IPS-18c (cell line): ENCODE measurements around the gene PRR4.

Source experiments
- H3K4me3 ChIP-seq: 2 replicates; pipeline ENCODE4 v1.7.0; 2013; ENCODE audit warnings: low read depth, mild to moderate bottlenecking, low read length, moderate library complexity; ENCODE audit not compliant: insufficient read depth
- H3K9me3 ChIP-seq: one replicate; pipeline ENCODE4 v1.6.1; 2013; ENCODE audit warnings: mild to moderate bottlenecking, low read length, moderate library complexity; ENCODE audit not compliant: control insufficient read depth, insufficient read depth

PRR4 gene, protein sequence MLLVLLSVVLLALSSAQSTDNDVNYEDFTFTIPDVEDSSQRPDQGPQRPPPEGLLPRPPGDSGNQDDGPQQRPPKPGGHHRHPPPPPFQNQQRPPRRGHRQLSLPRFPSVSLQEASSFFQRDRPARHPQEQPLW

DNA sequence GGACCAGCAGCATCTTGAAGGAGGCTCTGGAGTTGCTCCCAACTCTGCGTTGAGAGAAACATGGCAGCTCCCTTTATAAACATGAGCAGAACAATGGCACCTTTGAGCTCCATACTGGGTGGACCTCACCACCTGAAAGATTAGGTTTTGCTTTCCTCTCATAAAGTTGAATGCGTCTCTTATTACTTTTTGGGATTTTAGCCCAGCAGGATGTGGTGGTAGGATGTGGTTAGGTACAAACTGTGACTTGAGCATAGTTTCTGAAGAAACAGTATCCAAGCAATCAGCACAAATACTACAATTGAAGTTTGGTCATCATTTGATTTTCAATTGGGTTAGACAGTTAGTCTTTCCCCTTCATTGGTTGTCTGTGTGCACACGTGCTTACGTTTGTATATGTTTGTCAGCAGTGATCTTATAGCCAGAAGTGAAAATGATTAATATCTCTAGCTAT, at the start of gene PRR4:
TSS of gene PRR4 (minus strand) at position 51 of the 454 bp plus-strand sequence. CDS start at position 13, 38 bp downstream.
- no peak within 1 kb of the TSS for H3K4me3 ChIP-seq

DNA sequence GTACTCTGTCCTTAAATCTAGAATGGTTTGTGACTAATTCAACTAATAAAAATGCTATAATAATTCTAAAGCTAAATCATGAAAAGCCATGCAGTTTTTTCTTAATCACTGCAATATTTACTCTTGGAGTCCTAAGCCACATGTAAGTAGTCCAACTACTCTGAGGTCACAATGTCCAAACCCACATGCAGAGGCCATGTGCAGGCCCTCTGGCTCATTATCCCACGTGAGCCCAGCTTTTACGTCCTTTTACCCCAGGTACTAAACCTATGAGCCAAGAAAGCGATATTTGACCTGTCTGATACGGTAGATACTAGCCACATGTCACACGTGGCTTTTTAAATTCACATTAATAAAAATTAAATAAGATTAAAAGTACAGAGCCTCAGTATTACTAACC, 47.6 kb upstream of the PRR4 start:
- Histone ChIP-seq H3K4me3 (no peak overlapping the region), H3K9me3 (no peaks in the 10 kb centered on the region)

More for the DNA sequence above, at the start of gene PRR4:
- H3K9me3 ChIP-seq = no peaks in the 10 kb centered on the region

DNA sequence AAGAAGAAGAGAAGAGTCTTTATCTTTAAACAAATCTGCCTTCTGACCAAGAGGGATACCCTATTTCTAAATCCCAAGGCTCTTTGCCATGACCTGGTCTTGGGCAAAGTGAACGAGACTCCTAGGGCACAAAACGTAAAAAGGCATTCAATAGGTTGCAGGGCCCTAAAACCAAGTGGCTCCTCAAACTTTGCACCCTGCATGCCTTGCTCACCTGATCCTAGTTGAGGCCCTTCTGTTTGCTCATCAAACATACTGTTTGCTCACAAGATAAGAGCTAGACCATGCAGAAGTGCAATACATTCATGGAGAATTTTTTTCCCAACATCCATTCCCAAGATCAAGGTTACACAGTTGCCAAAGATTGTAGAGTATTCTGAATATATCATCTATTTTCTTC, 42.7 kb upstream of the PRR4 start:
- Histone ChIP-seq H3K4me3 (no peak overlapping the region), H3K9me3 (no peaks in the 10 kb centered on the region)

DNA sequence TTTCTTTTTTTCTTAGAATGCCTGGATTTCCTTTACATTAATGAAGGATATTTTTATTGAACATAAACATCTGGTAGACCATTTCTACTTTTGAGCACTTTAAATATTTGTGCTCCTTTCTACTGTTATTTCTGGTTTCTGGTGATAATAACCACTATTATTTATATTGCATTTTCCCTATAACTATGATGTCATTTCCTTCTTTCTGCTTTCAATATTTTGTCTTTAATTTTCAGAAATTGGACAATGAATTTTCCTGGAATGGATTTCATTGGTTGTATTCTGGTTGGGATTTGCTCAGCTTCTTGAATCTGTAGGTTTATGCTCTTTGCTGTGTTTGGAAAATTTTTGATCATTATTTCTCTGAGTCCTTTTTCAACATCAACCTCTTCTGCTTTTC, 40.0 kb upstream of the PRR4 start:
- Histone ChIP-seq H3K4me3 (no peak overlapping the region), H3K9me3 (no peaks in the 10 kb centered on the region)

DNA sequence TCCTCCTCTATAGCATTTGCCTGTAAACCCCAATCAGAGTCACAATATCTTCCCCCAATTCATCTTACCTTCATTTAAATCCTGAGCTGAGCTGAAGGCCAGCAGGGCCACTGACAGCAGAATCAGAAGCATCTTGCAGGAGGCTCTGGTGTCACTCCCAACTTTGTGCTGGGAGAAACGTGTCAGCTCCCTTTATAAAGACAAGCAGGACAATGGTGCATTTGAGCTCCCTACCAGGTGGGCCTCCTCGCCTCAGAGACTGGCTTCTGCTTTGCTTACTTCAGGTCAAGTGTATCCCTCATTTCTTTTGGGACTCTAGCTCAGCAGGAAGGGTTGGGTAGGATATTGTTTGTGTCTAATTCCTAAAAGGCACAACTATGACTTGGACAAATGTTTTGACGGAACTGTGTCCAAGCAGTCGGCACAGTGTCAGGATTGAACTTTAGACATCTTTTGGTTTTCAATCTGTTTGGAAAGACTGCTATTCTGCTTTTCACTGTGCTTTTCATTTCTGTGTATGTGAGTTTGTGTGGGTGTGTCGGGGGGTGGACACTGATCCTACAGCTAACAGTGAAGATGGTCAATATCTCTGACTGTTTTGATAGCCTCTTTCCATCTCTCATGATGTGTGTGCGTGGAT, 34.9 kb upstream of the PRR4 start, which contains the start of gene PRH1:
TSS of gene PRH1 (minus strand) at position 170 of the 640 bp plus-strand sequence. CDS start at position 132, 38 bp downstream.
- H3K9me3 ChIP-seq = no peaks in the 10 kb centered on the region
- H3K4me3 ChIP-seq = no peak within 1 kb of the TSS

DNA sequence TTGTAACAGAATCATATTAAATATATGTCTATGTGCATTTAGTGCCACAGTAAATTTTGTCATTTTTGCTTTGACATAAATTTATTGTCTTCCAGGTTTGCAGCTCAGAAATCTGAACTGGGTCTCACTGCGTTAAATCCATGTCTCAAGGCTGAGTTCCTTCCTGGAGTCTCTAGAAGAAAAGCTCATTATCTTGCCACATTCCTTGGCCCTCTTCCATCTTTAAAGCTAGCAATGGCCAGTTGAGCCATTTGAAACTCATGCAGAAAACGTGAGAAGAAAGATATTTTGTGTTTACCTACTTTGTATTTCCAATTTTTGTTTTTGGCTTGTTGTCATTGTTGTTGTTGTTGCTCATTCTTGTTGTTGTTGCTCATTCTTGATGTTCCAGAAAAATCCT, 24.1 kb upstream of the PRR4 start:
- no peak overlapping the region for H3K4me3 ChIP-seq
- no peaks in the 10 kb centered on the region for H3K9me3 ChIP-seq

DNA sequence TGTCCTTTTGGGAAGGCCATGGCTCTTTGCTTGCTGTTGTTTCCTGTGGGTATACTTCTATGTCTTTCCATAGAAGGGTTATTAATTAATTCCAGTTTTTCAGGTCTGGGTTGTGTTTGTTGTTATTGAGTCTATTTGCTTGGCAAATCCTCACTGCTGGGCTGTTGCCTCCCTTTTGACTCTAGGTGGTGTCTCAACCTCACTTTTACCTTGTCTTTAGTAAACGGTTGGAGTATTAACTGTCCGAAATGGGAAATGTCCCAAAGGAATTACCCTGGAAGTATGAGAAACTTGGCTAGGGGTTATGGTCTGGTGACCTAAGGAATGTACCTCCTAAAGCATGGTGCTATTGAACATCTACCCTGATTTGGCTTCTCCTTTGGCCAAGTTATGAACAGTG, 18.1 kb upstream of the PRR4 start:
- H3K9me3 ChIP-seq = no peaks in the 10 kb centered on the region

DNA sequence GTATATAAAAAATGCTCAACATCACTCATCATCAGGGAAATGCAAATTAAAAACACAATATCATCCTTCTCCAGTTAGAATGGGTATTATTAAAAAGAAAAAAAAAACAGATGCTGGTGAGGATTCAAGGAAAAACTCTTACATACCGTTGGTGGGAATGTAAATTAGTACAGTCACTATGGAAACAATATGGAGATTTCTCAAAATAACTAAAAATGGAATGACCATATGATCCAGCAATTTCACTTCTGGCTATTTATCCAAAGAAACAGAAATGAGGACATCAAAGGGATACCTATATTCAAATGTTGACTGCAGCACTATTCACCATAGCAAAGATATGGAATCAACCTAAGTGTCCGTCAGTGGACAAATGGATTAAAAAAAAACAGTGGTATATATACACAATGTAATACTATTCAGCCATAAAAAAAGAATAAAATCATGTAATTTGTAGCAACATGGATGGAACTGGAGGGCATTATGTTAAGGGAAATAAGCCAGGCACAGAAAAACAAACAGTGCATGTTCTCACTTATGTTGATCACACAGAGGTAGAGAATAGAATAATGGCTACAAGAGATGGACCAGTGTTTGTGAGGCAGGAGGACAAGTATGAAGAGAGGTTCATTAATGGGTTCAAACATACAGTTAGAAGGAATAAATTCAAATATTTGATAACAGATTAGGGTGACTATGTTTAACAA, 14.4 kb upstream of the PRR4 start:
- Histone ChIP-seq H3K4me3 (no peak overlapping the region), H3K9me3 (peaks cover 3% of the 10 kb centered on the region)

More for the DNA sequence above, 18.1 kb upstream of the PRR4 start:
- no peak overlapping the region for H3K4me3 ChIP-seq

DNA sequence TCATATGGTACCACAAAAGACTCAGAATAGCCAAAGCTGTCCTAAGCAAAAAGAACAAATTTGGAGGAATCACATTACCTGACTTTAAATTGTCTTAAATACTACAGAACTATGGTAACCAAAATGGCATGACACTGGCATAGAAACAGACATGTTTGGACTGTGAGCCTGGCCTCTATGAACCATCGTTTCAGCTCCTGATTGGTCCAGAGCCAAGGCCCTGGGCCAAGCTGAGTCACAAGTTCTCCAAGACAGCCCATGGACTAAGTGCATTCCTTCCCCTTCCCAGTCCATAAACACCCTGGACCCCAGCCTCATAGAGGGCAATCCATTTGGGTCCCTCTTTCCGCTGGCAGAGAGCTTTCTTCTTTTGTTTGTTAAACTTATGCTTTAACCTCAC, 12.1 kb upstream of the PRR4 start:
- Histone ChIP-seq H3K4me3 (no peak overlapping the region), H3K9me3 (peaks cover 4% of the 10 kb centered on the region)

DNA sequence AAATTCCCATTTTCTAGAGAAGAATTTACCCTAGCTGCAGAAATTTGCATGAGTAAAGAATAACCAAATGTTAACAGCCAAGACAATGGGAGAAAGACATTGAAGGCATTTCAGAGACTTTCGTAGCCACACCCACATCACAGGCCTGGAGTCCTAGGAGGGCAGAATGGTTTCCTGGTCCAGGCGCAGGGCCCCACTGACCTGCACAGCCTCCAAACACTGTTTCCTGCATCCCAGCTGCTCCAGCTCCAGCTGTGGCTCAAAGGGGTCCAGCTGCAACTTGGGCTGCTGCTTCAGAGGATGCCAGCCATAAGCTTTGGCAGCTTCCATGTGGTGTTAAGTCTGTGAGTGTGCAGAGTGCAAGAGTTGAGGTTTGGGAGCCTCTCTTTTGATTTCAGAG, 6.5 kb upstream of the PRR4 start:
- Histone ChIP-seq H3K4me3 (no peak overlapping the region), H3K9me3 (peaks cover 10% of the 10 kb centered on the region)

DNA sequence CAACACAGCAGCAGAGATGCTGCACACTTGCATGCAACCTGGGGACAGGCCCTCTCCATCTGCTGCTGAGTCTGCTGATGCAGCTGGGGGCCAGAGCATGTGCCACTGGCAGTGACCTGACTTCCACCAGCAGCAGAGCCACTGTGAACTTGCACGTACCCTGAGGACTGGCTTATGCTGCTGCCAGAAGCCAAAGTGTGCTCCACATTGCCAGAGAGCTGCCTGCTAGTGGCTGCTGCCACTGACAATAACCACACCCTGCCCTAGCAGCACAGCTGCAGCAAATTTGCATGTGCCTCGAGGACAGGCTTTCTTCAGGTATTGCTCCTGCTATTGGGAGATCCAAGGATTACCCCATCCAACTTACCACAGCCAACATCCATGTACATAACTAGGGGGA, 4.5 kb upstream of the PRR4 start:
- Histone ChIP-seq H3K4me3 (no peak overlapping the region), H3K9me3 (peaks cover 10% of the 10 kb centered on the region)

DNA sequence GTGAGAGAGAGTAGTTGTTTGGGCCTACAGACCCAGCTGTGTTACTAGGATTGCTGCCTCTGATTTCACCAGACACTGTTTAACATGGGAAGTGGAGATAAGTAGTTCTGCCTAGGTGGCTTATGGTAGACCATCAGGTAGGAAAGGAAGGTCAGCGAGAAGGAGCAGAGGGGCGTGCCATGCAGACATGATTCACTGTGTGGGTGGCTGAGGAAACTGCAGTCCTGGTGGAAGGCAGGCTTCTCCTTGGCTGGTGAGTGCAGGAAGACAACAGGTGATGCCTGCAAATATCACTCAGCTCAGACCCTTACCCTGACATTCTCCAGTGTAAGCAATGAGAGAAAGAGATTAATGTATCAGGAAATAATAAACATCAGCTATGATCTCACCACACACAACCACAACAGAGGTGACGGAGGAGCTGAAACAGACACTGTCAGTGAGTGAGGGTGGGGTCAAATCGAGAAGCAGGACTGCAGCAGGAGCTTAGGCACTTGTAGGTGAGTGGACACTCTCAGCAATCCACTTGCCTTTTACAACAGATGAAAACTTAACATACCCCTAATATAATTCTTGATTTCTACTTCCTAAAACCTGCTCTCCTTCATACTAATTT, 2.1 kb upstream of the PRR4 start:
- H3K9me3 ChIP-seq = peaks cover 9% of the 10 kb centered on the region
- H3K4me3 ChIP-seq = no peak overlapping the region

DNA sequence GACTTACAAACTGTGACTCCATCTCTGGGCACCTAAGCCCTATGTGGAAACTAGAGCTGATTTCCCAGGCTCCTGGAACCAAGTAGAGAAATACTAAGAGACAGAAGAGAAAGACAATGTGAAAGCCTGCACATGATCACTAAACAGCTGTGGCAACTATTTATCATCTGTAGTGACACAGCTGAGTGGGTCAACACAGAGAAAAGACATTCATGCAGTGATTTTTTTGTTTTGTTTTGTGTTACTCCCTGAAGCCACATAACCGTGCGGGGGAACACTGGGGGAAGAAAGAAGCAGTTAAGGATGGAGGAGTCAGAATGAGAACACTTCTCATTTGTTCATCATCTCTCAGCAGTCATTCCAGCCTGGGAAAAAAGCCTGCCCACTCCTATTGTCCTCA, 1.5 kb downstream of the PRR4 start:
- Histone ChIP-seq H3K9me3 (no peaks in the 10 kb centered on the region), H3K4me3 (no peak overlapping the region)

DNA sequence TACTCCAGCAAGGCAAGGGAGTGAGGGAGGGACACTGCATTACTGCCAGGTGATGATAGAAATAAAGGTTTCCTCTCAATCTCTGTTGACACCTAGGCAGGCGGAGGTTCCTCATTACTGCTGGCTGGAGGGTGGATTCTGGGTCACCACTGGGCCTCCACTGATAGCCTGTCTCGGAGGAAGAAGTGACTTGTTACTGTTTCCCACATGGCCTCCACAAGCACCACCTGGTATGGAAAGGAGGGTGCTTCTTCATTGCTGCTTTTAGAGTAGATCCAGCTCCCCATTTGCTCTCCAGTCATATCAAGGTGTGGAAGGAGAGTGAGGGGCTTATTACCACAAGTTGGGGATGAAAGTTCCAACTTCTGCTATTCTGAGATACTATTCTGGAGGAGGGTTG, 6.4 kb downstream of the PRR4 start:
- Histone ChIP-seq H3K9me3 (no peaks in the 10 kb centered on the region), H3K4me3 (no peak overlapping the region)

DNA sequence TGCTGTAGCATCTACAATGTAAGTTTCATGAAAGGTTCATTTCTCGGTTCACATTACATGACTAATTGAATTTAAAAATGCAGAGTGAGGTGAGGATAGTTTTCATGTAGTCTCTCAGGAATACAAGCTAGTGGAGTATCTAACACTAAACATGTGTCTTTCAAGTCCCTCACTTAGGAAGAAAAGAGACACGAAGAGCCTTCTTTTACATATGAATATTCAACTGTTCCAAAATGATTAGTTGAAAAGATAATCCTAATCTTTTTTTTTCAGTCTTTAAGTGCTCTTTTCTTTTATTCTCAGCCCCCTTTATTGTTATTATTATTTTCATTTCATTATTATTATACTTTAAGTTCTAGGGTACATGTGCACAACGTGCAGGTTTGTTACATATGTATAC, 10.8 kb downstream of the PRR4 start:
- Histone ChIP-seq H3K4me3 (no peak overlapping the region), H3K9me3 (no peaks in the 10 kb centered on the region)

DNA sequence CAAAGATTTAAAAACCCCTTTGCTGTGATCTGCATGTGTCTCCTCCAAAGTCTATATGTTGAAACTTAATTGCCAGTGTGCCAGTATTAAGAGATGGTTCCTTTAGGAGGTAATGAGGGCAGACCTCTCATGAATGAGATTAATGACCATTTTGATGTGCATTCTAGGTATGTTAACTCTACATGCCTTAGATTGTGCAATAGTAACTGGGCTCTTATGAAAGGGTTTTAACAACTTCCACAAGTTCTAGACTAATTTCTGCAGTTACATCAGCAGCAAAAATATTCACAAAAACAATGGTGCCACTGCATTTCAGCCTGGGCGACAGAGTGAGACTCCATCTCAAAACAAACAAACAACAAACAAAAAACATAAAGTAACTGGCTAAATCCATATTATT, 19.3 kb downstream of the PRR4 start:
- H3K4me3 ChIP-seq = no peak overlapping the region
- H3K9me3 ChIP-seq = no peaks in the 10 kb centered on the region

DNA sequence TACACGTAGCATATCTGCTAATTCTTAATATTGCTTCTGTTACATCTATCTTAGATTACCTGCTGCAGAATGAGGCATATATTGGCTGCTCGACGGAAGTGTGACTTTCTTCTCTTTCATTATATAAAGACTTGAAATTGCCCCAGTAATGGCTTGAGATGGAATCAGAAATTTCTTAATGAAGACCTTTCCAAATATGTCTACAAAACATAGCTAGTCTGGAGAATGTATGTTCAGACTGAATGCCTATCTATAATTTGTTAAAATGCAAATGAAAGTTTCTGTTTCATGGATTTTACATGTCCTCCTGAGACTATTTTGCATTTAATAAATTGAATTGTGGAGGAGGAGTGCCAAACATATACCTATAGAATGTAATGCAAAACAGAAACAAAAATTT, 23.0 kb downstream of the PRR4 start, which contains the start of gene TAS2R10:
TSS of gene TAS2R10 (minus strand) at position 101 of the 400 bp plus-strand sequence. CDS start at position 12, 89 bp downstream.
- Histone ChIP-seq H3K4me3 (no peak within 1 kb of the TSS), H3K9me3 (no peaks in the 10 kb centered on the region)

DNA sequence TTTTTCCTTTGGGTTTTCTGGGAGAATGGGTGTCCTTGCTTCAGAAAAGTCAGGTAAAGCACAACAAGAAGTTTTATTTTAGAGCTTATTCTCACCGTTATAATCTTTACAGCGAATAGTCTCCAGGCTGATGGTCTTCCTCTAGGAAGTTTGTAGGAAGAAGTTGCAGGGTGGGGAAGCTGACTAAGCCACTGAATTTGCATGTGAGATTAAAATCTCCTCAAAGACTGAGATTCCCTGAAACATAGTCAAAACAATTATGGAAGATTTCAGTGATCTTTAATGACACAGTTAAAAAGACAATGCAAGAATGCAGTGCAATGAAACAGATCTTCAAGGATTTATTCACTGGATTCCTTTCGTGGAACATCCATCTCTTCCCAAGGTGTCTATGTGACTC, 24.3 kb downstream of the PRR4 start:
- Histone ChIP-seq H3K4me3 (no peak overlapping the region), H3K9me3 (no peaks in the 10 kb centered on the region)
